ENCODE measurements around the gene PTPRN2. TPM values are rescaled to one million over a fixed set of nuclear protein-coding genes. Genes with fewer than 3 reads are reported as not detected.

The PTPRN2 gene
- polyA plus RNA-seq, 4 donors: 1.6 to 11.7 (median 4.0) TPM

- H3K4me1 ChIP-seq (ENCODE audit: control insufficient read depth in 3 of 3, insufficient read depth in 2 of 3, low read depth in 1 of 3, low read length in 2 of 3): no peaks in the 10 kb centered on the region
- H3K27me3 ChIP-seq (ENCODE audit: control insufficient read depth in 3 of 3, insufficient read depth in 3 of 3, low read length in 3 of 3): no peaks in the 10 kb centered on the region
- H3K4me3 ChIP-seq (ENCODE audit: low read depth in 1 of 3, low read length in 3 of 3): no peak overlapping the region
- DNase-seq: no peak
- FAIRE-seq: no peak
- WGBS, 3 donors: 85 to 93% (median 92%) methylated on average over 27 of the region's 27 CpGs
- peaks cover 0 to 3% of the 10 kb centered on the region in 2 donors for H3K9me3 ChIP-seq (ENCODE audit: control insufficient read depth in 2 of 2, insufficient read depth in 1 of 2, low read depth in 1 of 2, low read length in 1 of 2)
- no peak overlapping the region for H3K27ac ChIP-seq (ENCODE audit: low read depth in 1 of 3, low read length in 2 of 3)
- H3K36me3 ChIP-seq (ENCODE audit: control insufficient read depth in 3 of 3, insufficient read depth in 2 of 3, low read depth in 1 of 3, low read length in 3 of 3): no peaks in the 10 kb centered on the region
Observed at GRCh38 chr7:157558875-157559595, 1028.6 kb downstream of the PTPRN2 start.

DNA sequence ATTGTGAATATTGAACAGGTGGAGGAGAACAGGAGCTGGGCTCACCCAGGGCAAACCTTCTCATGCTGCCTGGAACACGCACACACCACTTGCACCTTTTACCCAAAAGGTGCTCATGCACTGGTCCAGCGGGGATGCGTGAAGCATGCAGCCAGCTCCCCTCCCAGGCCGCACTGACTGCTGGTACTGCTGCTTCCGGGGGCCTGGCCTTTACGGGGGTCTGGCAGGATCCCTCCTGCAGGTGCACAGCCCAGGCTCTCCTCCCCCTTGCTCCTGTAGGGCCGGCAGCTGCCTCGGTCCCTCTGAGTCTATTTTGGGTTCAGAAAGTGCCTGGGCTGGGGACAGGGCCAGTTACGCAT is 1029.1 kb downstream of the PTPRN2 start:
- H3K4me3 ChIP-seq (ENCODE audit: low read depth in 1 of 3, low read length in 3 of 3): no peak overlapping the region
- DNase-seq (no peak), FAIRE-seq (no peak)
- no peaks in the 10 kb centered on the region for H3K27me3 ChIP-seq (ENCODE audit: control insufficient read depth in 3 of 3, insufficient read depth in 3 of 3, low read length in 3 of 3)
- no peaks in the 10 kb centered on the region for H3K36me3 ChIP-seq (ENCODE audit: control insufficient read depth in 3 of 3, insufficient read depth in 2 of 3, low read depth in 1 of 3, low read length in 3 of 3)
- H3K27ac ChIP-seq (ENCODE audit: low read depth in 1 of 3, low read length in 2 of 3): no peak overlapping the region
- 80 to 89% (median 83%) methylated on average over 9 of the region's 9 CpGs for WGBS, 3 donors
- H3K4me1 ChIP-seq (ENCODE audit: control insufficient read depth in 3 of 3, insufficient read depth in 2 of 3, low read depth in 1 of 3, low read length in 2 of 3): no peaks in the 10 kb centered on the region
- no peaks in the 10 kb centered on the region for H3K9me3 ChIP-seq (ENCODE audit: control insufficient read depth in 2 of 2, insufficient read depth in 1 of 2, low read depth in 1 of 2, low read length in 1 of 2)

DNA sequence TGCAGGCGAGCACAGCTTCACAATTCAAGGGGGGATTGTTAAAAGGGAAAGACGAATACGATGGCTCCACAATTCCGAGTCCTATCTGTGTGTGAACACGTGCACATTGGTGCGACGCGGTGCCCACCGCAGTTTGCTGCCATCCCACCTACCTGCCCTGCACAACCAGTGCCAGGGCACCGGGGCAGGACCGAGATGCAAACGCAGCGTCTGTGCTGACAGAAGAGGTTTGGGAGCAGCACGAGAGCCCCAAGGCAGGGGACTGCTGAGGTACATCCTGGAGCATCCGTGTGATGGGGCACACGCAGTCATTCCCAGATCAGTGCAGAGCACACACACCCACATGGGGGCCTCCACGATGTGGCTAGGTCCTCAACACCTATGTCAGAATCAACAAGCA is 1029.6 kb downstream of the PTPRN2 start:
- 93 to 97% (median 94%) methylated on average over 17 of the region's 17 CpGs for WGBS, 3 donors
- no peaks in the 10 kb centered on the region for H3K4me1 ChIP-seq (ENCODE audit: control insufficient read depth in 3 of 3, insufficient read depth in 2 of 3, low read depth in 1 of 3, low read length in 2 of 3)
- no peak for DNase-seq
- no peak overlapping the region for H3K4me3 ChIP-seq (ENCODE audit: low read depth in 1 of 3, low read length in 3 of 3)
- FAIRE-seq: no peak
- no peaks in the 10 kb centered on the region for H3K36me3 ChIP-seq (ENCODE audit: control insufficient read depth in 3 of 3, insufficient read depth in 2 of 3, low read depth in 1 of 3, low read length in 3 of 3)
- no peak overlapping the region for H3K27ac ChIP-seq (ENCODE audit: low read depth in 1 of 3, low read length in 2 of 3)
- H3K27me3 ChIP-seq (ENCODE audit: control insufficient read depth in 3 of 3, insufficient read depth in 3 of 3, low read length in 3 of 3): no peaks in the 10 kb centered on the region
- no peaks in the 10 kb centered on the region for H3K9me3 ChIP-seq (ENCODE audit: control insufficient read depth in 2 of 2, insufficient read depth in 1 of 2, low read depth in 1 of 2, low read length in 1 of 2)

- no peaks in the 10 kb centered on the region for H3K4me1 ChIP-seq (ENCODE audit: control insufficient read depth in 3 of 3, insufficient read depth in 2 of 3, low read depth in 1 of 3, low read length in 2 of 3)
- no peaks in the 10 kb centered on the region for H3K36me3 ChIP-seq (ENCODE audit: control insufficient read depth in 3 of 3, insufficient read depth in 2 of 3, low read depth in 1 of 3, low read length in 3 of 3)
- FAIRE-seq (no peak), DNase-seq (no peak)
- WGBS, 3 donors: 86 to 95% (median 90%) methylated on average over 1 of the region's 1 CpG
- no peaks in the 10 kb centered on the region for H3K27me3 ChIP-seq (ENCODE audit: control insufficient read depth in 3 of 3, insufficient read depth in 3 of 3, low read length in 3 of 3)
- H3K4me3 ChIP-seq (ENCODE audit: low read depth in 1 of 3, low read length in 3 of 3): no peak overlapping the region
- no peak overlapping the region for H3K27ac ChIP-seq (ENCODE audit: low read depth in 1 of 3, low read length in 2 of 3)
- H3K9me3 ChIP-seq (ENCODE audit: control insufficient read depth in 2 of 2, insufficient read depth in 1 of 2, low read depth in 1 of 2, low read length in 1 of 2): no peaks in the 10 kb centered on the region
Observed at GRCh38 chr7:157557263-157557662, 1030.4 kb downstream of the PTPRN2 start.

DNA sequence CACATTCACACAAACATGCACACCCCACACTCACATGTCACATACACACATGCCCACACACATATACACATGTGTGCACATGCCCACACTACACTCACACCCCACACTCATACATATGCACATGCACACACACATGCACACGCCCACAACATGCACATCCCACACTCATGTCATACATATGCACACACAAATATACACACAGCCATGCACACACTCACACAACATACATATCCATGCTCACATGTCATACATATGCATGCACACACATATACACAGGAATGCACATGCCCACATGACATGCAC is 1031.0 kb downstream of the PTPRN2 start:
- WGBS, 3 donors: 94 to 100% (median 95%) methylated on average over 1 of the region's 1 CpG
- H3K4me3 ChIP-seq (ENCODE audit: low read depth in 1 of 3, low read length in 3 of 3): no peak overlapping the region
- H3K9me3 ChIP-seq (ENCODE audit: control insufficient read depth in 2 of 2, insufficient read depth in 1 of 2, low read depth in 1 of 2, low read length in 1 of 2): no peaks in the 10 kb centered on the region
- H3K4me1 ChIP-seq (ENCODE audit: control insufficient read depth in 3 of 3, insufficient read depth in 2 of 3, low read depth in 1 of 3, low read length in 2 of 3): no peaks in the 10 kb centered on the region
- no peaks in the 10 kb centered on the region for H3K27me3 ChIP-seq (ENCODE audit: control insufficient read depth in 3 of 3, insufficient read depth in 3 of 3, low read length in 3 of 3)
- DNase-seq: no peak
- no peak overlapping the region for H3K27ac ChIP-seq (ENCODE audit: low read depth in 1 of 3, low read length in 2 of 3)
- FAIRE-seq: no peak
- no peaks in the 10 kb centered on the region for H3K36me3 ChIP-seq (ENCODE audit: control insufficient read depth in 3 of 3, insufficient read depth in 2 of 3, low read depth in 1 of 3, low read length in 3 of 3)

DNA sequence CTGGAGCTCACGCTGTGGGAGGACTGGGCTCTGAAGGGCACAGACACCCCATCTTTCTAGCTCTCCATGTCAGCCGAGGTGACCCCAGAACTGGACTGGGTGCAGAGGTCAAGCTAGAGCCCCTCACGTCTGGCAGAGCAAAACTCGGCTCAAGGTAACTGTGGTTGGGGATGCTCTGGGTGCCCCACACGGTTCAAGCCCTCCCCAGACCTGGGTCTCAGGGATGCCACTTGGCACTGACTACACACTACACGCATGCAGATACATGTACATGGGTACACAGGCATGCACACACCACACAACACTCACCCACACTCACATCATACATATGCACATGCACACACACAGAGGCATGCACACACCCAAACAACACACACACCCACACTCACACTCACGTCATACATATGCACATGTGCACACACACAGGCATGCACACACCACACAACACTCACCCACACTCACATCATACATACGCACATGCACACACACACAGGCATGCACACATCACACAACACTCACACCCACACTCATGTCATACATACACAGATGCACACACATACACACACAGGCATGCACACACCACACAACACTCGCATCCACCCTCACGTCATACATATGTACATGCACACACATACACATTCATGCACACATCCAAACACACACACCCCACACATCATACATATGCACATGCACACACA is 1031.5 kb downstream of the PTPRN2 start:
- FAIRE-seq (no peak), DNase-seq (no peak)

GRCh38 chr7:157555313-157555712 is 1032.3 kb downstream of the PTPRN2 start:
- Histone ChIP-seq H3K4me3 (ENCODE audit: low read depth in 1 of 3, low read length in 3 of 3) (no peak overlapping the region), H3K36me3 (ENCODE audit: control insufficient read depth in 3 of 3, insufficient read depth in 2 of 3, low read depth in 1 of 3, low read length in 3 of 3) (no peaks in the 10 kb centered on the region), H3K27ac (ENCODE audit: low read depth in 1 of 3, low read length in 2 of 3) (no peak overlapping the region), H3K4me1 (ENCODE audit: control insufficient read depth in 3 of 3, insufficient read depth in 2 of 3, low read depth in 1 of 3, low read length in 2 of 3) (no peaks in the 10 kb centered on the region), H3K9me3 (ENCODE audit: control insufficient read depth in 2 of 2, insufficient read depth in 1 of 2, low read depth in 1 of 2, low read length in 1 of 2) (no peaks in the 10 kb centered on the region), H3K27me3 (ENCODE audit: control insufficient read depth in 3 of 3, insufficient read depth in 3 of 3, low read length in 3 of 3) (no peaks in the 10 kb centered on the region)
- 60 to 81% (median 74%) methylated on average over 12 of the region's 12 CpGs for WGBS, 3 donors
- no peak for FAIRE-seq
- peak in 1 of 2 donors; percentile 36 for DNase-seq

More for the DNA sequence above, 1031.5 kb downstream of the PTPRN2 start:
- no peaks in the 10 kb centered on the region for H3K27me3 ChIP-seq (ENCODE audit: control insufficient read depth in 3 of 3, insufficient read depth in 3 of 3, low read length in 3 of 3)
- H3K9me3 ChIP-seq (ENCODE audit: control insufficient read depth in 2 of 2, insufficient read depth in 1 of 2, low read depth in 1 of 2, low read length in 1 of 2): no peaks in the 10 kb centered on the region
- no peak overlapping the region for H3K4me3 ChIP-seq (ENCODE audit: low read depth in 1 of 3, low read length in 3 of 3)
- H3K36me3 ChIP-seq (ENCODE audit: control insufficient read depth in 3 of 3, insufficient read depth in 2 of 3, low read depth in 1 of 3, low read length in 3 of 3): no peaks in the 10 kb centered on the region
- H3K27ac ChIP-seq (ENCODE audit: low read depth in 1 of 3, low read length in 2 of 3): no peak overlapping the region
- no peaks in the 10 kb centered on the region for H3K4me1 ChIP-seq (ENCODE audit: control insufficient read depth in 3 of 3, insufficient read depth in 2 of 3, low read depth in 1 of 3, low read length in 2 of 3)
- WGBS, 3 donors: 89 to 93% (median 90%) methylated on average over 10 of the region's 10 CpGs

DNA sequence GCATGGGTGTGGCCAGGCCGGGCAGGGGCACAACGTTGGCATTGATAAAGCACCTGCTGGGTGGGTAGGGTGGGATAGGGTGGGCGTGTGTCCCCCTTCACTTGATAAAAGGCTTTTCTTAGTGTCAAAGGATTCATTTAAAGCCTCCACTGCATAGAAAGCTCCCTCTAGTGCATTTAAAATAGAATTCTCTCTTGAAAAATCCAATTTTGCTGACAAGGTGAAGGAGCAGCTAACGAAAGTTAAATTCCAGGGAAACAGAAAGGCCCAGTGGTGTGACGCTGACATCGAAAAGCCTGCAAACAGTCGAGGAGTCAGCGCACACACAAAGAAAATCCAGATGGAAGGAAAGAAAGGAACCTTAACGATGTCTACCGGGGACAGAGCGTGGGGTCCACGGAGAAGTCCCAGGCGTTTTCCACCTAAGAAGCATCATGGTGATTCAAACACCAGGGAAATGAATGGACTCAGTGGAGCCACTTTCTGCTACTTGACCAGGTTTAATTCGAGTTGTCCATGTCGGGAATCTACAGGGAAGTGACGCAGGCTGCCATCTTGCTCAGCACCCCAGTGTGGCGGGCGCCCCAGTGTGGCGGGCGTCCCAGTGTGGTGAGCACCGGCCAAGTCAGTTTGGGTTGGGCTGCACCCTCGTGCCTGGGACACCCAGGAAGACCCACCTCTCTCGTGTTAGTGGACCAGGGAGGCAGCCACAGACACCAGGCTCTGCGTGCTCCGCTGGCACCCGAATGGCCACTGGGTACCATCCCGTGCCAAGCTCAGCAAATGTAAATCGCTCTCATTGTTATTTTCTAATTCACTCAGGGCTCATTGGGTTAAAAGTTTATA is 1033.0 kb downstream of the PTPRN2 start:
- no peak for FAIRE-seq
- Histone ChIP-seq H3K27me3 (ENCODE audit: control insufficient read depth in 3 of 3, insufficient read depth in 3 of 3, low read length in 3 of 3) (no peaks in the 10 kb centered on the region), H3K4me3 (ENCODE audit: low read depth in 1 of 3, low read length in 3 of 3) (no peak overlapping the region), H3K9me3 (ENCODE audit: control insufficient read depth in 2 of 2, insufficient read depth in 1 of 2, low read depth in 1 of 2, low read length in 1 of 2) (no peaks in the 10 kb centered on the region), H3K4me1 (ENCODE audit: control insufficient read depth in 3 of 3, insufficient read depth in 2 of 3, low read depth in 1 of 3, low read length in 2 of 3) (no peaks in the 10 kb centered on the region), H3K36me3 (ENCODE audit: control insufficient read depth in 3 of 3, insufficient read depth in 2 of 3, low read depth in 1 of 3, low read length in 3 of 3) (no peaks in the 10 kb centered on the region), H3K27ac (ENCODE audit: low read depth in 1 of 3, low read length in 2 of 3) (no peak overlapping the region)
- no peak for DNase-seq
- WGBS, 3 donors: 84 to 90% (median 88%) methylated on average over 28 of the region's 28 CpGs
